Endodermal cell (in vitro differentiated cells): ENCODE measurements around the gene USP2. TPM values are rescaled to one million over a fixed set of nuclear protein-coding genes. Genes with fewer than 3 reads are reported as not detected.

Experiments used
- DNase-seq: peaks from one replicate; pipeline ENCODE4 v3.0.0-alpha.2; 2017
- H3K27ac ChIP-seq: 2 replicates; pipeline ENCODE4 v1.5.1; 2013; ENCODE audit warnings: mild to moderate bottlenecking, low read depth, low read length, moderate library complexity
- H3K27me3 ChIP-seq: 2 replicates; pipeline ENCODE4 v1.6.1; 2013; ENCODE audit warnings: mild to moderate bottlenecking, low read length, moderate library complexity; ENCODE audit not compliant: insufficient read depth, control insufficient read depth, poor library complexity, severe bottlenecking
- H3K36me3 ChIP-seq: 2 replicates; pipeline ENCODE4 v1.7.0; 2013; ENCODE audit warnings: mild to moderate bottlenecking, low read length, moderate library complexity; ENCODE audit not compliant: control insufficient read depth, insufficient read depth
- H3K4me1 ChIP-seq: one replicate; pipeline ENCODE4 v1.7.0; 2013; ENCODE audit warnings: low read length; ENCODE audit not compliant: control insufficient read depth, insufficient read depth
- H3K4me3 ChIP-seq: 2 replicates; pipeline ENCODE4 v1.5.1; 2013; ENCODE audit warnings: mild to moderate bottlenecking, low read length, moderate library complexity
- H3K9ac ChIP-seq: 2 replicates; pipeline ENCODE4 v1.6.1; 2013; ENCODE audit warnings: mild to moderate bottlenecking, low read length, moderate library complexity; ENCODE audit not compliant: poor library complexity, severe bottlenecking; ENCODE audit errors: extremely low read depth
- H3K9me3 ChIP-seq: 2 replicates; pipeline ENCODE4 v1.6.1; 2013; ENCODE audit warnings: mild to moderate bottlenecking, low read length, moderate library complexity; ENCODE audit not compliant: control insufficient read depth
- H3K27ac Mint-ChIP-seq: 2 replicates; pipeline ENCODE4 v1.8.0; 2020; ENCODE audit warnings: mixed read lengths
- H3K27me3 Mint-ChIP-seq: 2 replicates; pipeline ENCODE4 v1.8.0; 2021; ENCODE audit warnings: mild to moderate bottlenecking, mixed read lengths; ENCODE audit not compliant: insufficient read depth
- H3K36me3 Mint-ChIP-seq: 2 replicates; pipeline ENCODE4 v1.8.0; 2020; ENCODE audit warnings: low read depth, mixed read lengths
- H3K4me1 Mint-ChIP-seq: 2 replicates; pipeline ENCODE4 v1.8.0; 2020; ENCODE audit warnings: mixed read lengths
- H3K4me3 Mint-ChIP-seq: 2 replicates; pipeline ENCODE4 v1.8.0; 2020; ENCODE audit warnings: mild to moderate bottlenecking, moderate library complexity, mixed read lengths
- H3K9me3 Mint-ChIP-seq: 2 replicates; pipeline ENCODE4 v1.8.0; 2020; ENCODE audit warnings: mild to moderate bottlenecking, mixed read lengths
- CTCF ChIP-seq: fragments of 200-600 bp; sonication (generic); conservative IDR thresholded peaks from 2 replicates; pipeline ENCODE4 v1.5.0; 2021; ENCODE audit warnings: antibody characterized with exemption, mild to moderate bottlenecking
- whole genome bisulfite sequencing, 2 experiments: methylation state at CpG; one replicate each; pipeline versions ENCODE4 v1.1.5 to v1.1.7; 2013; ENCODE audit warnings: missing lambda C conversion rate in 2 of 2, mixed read lengths in 1 of 2; ENCODE audit not compliant: insufficient coverage in 1 of 2, insufficient read length in 1 of 2; 5-methylcytosine and 5-hydroxymethylcytosine counted together
- total RNA-seq, 2 donors: library from RNA; stranded (reverse); fragmentation: NEBNext Ultra II Directional in 1 of 2; extraction: Animal tissue kit (Norgen Biotek cat#: 25700) in 1 of 2; gene quantifications; 2 replicates in 1 of 2; 3 replicates in 1 of 2; pipeline ENCODE4 v1.2.1, GENCODE V29; 2021

Gene USP2
- total RNA-seq, 2 donors from 2014 or later = 17.8 to 21.1 TPM

- no peaks in the 10 kb centered on the region for H3K9me3 Mint-ChIP-seq
These were observed 66.1 kb downstream of the USP2 start for GRCh38 chr11:119315131-119316015.

GRCh38 chr11:119314726-119315125 is 66.8 kb downstream of the USP2 start:
- Histone ChIP-seq H3K36me3 (peaks cover 13% of the 10 kb centered on the region), H3K4me1 (peaks cover 17% of the 10 kb centered on the region), H3K9ac (no peak overlapping the region), H3K9me3 (no peaks in the 10 kb centered on the region), H3K4me3 (no peak overlapping the region), H3K27ac (no peak overlapping the region), H3K27me3 (peaks cover 16% of the 10 kb centered on the region)
- no peak for DNase-seq
- peak overlapping the region; percentile 62 for H3K4me3 Mint-ChIP-seq
- H3K27me3 Mint-ChIP-seq = peaks cover 23% of the 10 kb centered on the region
- peaks cover 23% of the 10 kb centered on the region for H3K36me3 Mint-ChIP-seq
- WGBS, 2 experiments = 89 to 92% methylated on average over 15 to 18 of the region's 18 CpGs
- H3K27ac Mint-ChIP-seq = no peak overlapping the region
- H3K4me1 Mint-ChIP-seq = peaks cover 28% of the 10 kb centered on the region
- H3K9me3 Mint-ChIP-seq = no peaks in the 10 kb centered on the region
- TF ChIP-seq CTCF = no peak

More at GRCh38 chr11:119315131-119316015, 66.1 kb downstream of the USP2 start:
- peaks cover 28% of the 10 kb centered on the region for H3K4me1 Mint-ChIP-seq
- H3K27ac Mint-ChIP-seq = peak overlapping the region; percentile 55
- Histone ChIP-seq H3K4me3 (peak overlapping the region; percentile 82), H3K9me3 (no peaks in the 10 kb centered on the region), H3K9ac (peak overlapping the region; percentile 51), H3K4me1 (peaks cover 17% of the 10 kb centered on the region), H3K27me3 (peaks cover 16% of the 10 kb centered on the region), H3K36me3 (peaks cover 13% of the 10 kb centered on the region), H3K27ac (no peak overlapping the region)
- WGBS, 2 experiments = 20 to 21% methylated on average over 5 to 29 of the region's 29 CpGs
- H3K36me3 Mint-ChIP-seq = peaks cover 22% of the 10 kb centered on the region
- peak overlapping the region; percentile 62 for H3K4me3 Mint-ChIP-seq
- peak; percentile 85 for DNase-seq
- TF ChIP-seq CTCF = peak; percentile 58
- H3K27me3 Mint-ChIP-seq = peaks cover 23% of the 10 kb centered on the region

- DNase-seq = peak; percentile 53
- no peaks in the 10 kb centered on the region for H3K4me1 ChIP-seq
- TF ChIP-seq CTCF = no peak
- no peak overlapping the region for H3K27ac ChIP-seq
- H3K4me3 Mint-ChIP-seq = no peak overlapping the region
- no peak overlapping the region for H3K4me3 ChIP-seq
- H3K27ac Mint-ChIP-seq = no peak overlapping the region
- no peaks in the 10 kb centered on the region for H3K9me3 ChIP-seq
- peaks cover 6% of the 10 kb centered on the region for H3K27me3 ChIP-seq
- H3K27me3 Mint-ChIP-seq = peaks cover 14% of the 10 kb centered on the region
- H3K9ac ChIP-seq = no peak overlapping the region
- peaks cover 9% of the 10 kb centered on the region for H3K4me1 Mint-ChIP-seq
- H3K36me3 ChIP-seq = peaks cover 28% of the 10 kb centered on the region
- 95 to 100% methylated on average over 10 to 20 of the region's 20 CpGs for WGBS, 2 experiments
- H3K9me3 Mint-ChIP-seq = no peaks in the 10 kb centered on the region
- H3K36me3 Mint-ChIP-seq = peaks cover 34% of the 10 kb centered on the region
These were observed 70.8 kb downstream of the USP2 start for GRCh38 chr11:119310682-119311052.
